Duodenal mucosa (tissue), 2 donors: ENCODE measurements around the gene GALNS.

ENCODE experiments used
- H3K27ac ChIP-seq: one replicate; pipeline ENCODE4 v1.7.0; 2013; ENCODE audit warnings: low read depth, low read length
- H3K27me3 ChIP-seq, 2 donors: one replicate each; pipeline ENCODE4 v1.7.0; 2013; ENCODE audit warnings: low read length in 2 of 2, control low read depth in 1 of 2; ENCODE audit not compliant: insufficient read depth in 2 of 2, control insufficient read depth in 1 of 2
- H3K36me3 ChIP-seq, 2 donors: one replicate each; pipeline ENCODE4 v1.7.0; 2013; ENCODE audit warnings: low read length in 2 of 2, control low read depth in 1 of 2; ENCODE audit not compliant: insufficient read depth in 2 of 2, control insufficient read depth in 1 of 2
- H3K4me1 ChIP-seq, 2 donors: one replicate each; pipeline ENCODE4 v1.7.0; 2013; ENCODE audit warnings: low read length in 2 of 2, control low read depth in 1 of 2; ENCODE audit not compliant: insufficient read depth in 2 of 2, control insufficient read depth in 1 of 2
- H3K4me3 ChIP-seq, 2 donors: one replicate each; pipeline ENCODE4 v1.7.0; 2013; ENCODE audit warnings: low read length in 2 of 2, low read depth in 1 of 2
- H3K9ac ChIP-seq, 2 donors: one replicate each; pipeline ENCODE4 v1.7.0; 2013; ENCODE audit warnings: low read length in 2 of 2, low read depth in 1 of 2
- H3K9me3 ChIP-seq, 2 donors: one replicate each; pipeline ENCODE4 v1.7.0; 2013; ENCODE audit warnings: low read length in 2 of 2, control low read depth in 1 of 2; ENCODE audit not compliant: control insufficient read depth in 1 of 2

The GALNS gene

DNA sequence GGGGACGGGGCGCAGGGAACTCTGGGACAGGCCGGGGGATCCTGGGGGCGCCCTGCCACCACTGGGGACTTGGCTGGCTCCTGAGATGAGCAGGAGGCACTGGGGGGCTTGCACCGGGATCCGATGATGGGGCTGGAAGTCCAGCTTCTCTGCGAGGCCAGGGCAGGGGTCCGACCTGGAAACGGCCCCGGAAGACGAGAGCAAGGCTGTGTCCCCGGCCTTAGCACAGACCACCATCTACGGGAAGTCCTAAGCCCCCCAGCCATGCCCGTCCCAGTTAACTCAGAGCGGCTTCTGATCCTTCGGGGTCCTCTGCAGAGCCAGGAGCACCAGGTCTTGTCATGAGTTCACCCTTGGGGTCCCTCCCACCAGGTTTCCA is 52.6 kb downstream of the GALNS start:
- H3K27me3 ChIP-seq = no peaks in the 10 kb centered on the region
- H3K9me3 ChIP-seq = no peaks in the 10 kb centered on the region
- H3K27ac ChIP-seq = no peak overlapping the region
- H3K4me3 ChIP-seq = peak overlapping the region in 1 of 2 donors; percentile 53
- H3K4me1 ChIP-seq = peaks cover 6 to 11% of the 10 kb centered on the region in 2 donors
- H3K36me3 ChIP-seq = peaks cover 2 to 19% of the 10 kb centered on the region in 2 donors
- H3K9ac ChIP-seq = peak overlapping the region in 1 of 2 donors; percentile 51

DNA sequence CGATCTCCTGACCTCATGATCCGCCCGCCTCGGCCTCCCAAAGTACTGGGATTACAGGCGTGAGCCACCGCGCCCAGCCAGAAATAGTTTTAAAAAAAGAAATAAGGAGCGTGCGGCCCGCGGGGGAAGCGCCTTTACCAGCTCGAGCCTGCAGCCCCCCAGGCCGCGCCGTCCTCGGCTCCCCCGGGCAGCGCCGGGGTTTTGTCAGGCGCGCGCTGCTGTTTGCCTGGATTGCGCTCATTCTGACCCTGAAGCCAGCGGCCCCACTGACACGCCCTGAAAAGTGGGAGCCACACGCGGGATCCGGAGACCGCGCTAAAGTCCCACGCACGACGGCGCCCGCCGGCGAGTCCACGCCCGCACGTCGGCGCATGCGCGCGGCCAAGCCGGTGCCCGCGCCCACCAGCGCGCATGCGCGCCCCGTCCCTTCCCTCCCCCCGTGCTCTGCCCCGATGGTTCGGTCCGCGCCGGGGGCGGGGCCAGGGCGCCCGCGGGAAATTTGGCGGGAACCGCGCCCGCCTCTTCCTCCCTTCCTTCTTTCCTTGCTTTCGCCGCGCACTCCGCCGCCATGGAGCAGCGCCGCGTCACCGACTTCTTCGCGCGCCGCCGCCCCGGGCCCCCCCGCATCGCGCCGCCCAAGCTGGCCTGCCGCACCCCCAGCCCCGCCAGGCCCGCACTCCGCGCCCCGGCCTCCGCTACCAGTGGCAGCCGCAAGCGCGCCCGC is 53.3 kb downstream of the GALNS start, which contains the start of gene CDT1:
CDT1 (plus strand) TSS at position 526 of the 724 bp plus-strand sequence; CDS start at position 569, 43 bp downstream.
- no peaks in the 10 kb centered on the region for H3K9me3 ChIP-seq
- peaks cover 6 to 11% of the 10 kb centered on the region in 2 donors for H3K4me1 ChIP-seq
- H3K27ac ChIP-seq = no peak within 1 kb of the TSS
- H3K36me3 ChIP-seq = peaks cover 0 to 16% of the 10 kb centered on the region in 2 donors
- H3K27me3 ChIP-seq = no peaks in the 10 kb centered on the region
- peak within 1 kb of the TSS; percentile 51 to 64 for H3K9ac ChIP-seq
- peak within 1 kb of the TSS; percentile 67 to 69 for H3K4me3 ChIP-seq

DNA sequence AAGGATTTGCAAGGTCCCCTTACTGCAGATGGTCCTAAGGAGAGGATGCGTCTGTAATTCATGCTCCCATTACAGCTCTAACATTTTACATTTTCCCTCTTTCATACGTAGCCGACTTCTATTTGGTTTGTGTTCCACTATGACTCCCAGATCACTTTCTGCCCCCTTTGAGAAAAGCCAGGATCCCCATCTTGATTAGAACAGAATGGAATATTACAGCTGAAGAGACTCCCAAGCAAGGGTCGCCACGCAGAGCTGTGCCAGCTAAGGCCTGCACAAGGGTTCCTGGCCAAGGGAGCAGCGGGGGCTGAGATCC is 56.5 kb downstream of the GALNS start:
- Histone ChIP-seq H3K4me3 (no peak overlapping the region), H3K9ac (no peak overlapping the region), H3K27ac (no peak overlapping the region), H3K36me3 (no peaks in the 10 kb centered on the region), H3K9me3 (no peaks in the 10 kb centered on the region), H3K4me1 (peaks cover 6 to 11% of the 10 kb centered on the region in 2 donors), H3K27me3 (no peaks in the 10 kb centered on the region)

DNA sequence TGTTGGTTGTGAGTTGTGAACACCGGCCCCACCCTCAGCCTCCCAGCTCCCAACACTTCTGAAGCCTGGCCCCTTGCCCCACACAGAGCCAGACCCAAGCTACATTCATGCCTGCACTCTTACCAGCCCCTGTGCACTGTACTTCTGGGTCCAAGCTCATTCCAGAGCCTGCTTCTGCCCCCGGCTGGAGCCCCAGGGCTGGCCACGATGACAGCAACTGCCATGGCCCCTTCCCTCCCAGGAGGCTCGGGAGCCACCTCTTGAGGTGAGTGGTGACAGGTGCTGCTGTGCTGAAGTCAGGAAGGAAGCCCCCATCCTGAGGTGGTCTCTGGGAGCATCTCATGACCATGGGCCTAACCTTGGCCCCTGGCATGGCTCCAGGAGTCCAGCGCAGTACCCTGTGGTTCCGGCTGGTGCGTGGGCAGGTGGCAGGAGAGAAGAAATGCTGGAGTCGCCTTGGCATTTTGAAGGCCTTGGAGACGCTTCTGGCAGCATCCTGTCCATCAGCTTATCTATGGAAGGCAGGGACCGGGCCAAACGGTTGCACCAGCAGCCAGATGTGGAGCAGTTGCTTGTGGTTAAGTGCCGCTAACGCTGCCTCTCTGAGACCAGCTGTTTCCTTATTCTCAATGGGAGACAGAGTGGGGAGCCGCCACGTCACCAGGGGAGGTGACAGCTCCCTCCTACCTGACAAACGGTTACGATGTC is 57.0 kb downstream of the GALNS start:
- H3K27me3 ChIP-seq = no peaks in the 10 kb centered on the region
- H3K27ac ChIP-seq = no peak overlapping the region
- H3K9ac ChIP-seq = no peak overlapping the region
- H3K4me3 ChIP-seq = no peak overlapping the region
- no peaks in the 10 kb centered on the region for H3K9me3 ChIP-seq
- H3K4me1 ChIP-seq = peaks cover 3 to 9% of the 10 kb centered on the region in 2 donors
- H3K36me3 ChIP-seq = no peaks in the 10 kb centered on the region

DNA sequence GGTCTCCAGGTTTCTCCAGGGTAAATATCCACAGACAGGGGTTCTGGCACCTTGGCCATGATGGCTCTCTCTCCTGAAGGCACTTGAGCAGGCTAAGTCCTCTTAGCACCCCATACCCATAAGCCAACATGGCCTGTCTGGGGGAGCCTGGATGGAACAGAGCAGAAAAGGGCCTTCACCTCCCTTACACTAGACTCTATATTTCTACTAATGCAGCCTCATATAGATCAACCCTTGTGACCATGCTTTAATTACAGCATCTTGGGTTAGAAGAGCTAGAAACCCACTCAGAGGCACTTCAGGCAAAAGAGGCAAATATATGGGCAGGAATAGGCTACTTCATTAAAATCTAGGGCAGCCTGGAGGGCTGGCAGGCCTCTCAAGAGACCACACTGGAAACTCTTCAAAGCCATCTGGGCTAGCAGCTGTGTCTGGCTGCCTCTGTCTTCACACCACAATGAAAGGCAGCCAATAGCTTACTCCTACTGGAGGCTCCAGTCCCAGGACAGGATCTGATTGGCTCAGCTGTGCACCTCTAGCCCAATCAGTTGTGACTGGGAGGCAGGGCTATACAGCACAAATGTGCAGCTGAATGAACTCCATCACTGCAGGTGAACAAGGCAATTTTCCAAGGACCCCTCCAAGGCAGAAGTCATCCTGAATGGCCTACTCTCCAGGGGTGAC is 57.8 kb downstream of the GALNS start:
- H3K27ac ChIP-seq = no peak overlapping the region
- no peaks in the 10 kb centered on the region for H3K9me3 ChIP-seq
- no peaks in the 10 kb centered on the region for H3K27me3 ChIP-seq
- H3K4me3 ChIP-seq = no peak overlapping the region
- H3K9ac ChIP-seq = no peak overlapping the region
- H3K4me1 ChIP-seq = peaks cover 0 to 2% of the 10 kb centered on the region in 2 donors
- no peaks in the 10 kb centered on the region for H3K36me3 ChIP-seq

DNA sequence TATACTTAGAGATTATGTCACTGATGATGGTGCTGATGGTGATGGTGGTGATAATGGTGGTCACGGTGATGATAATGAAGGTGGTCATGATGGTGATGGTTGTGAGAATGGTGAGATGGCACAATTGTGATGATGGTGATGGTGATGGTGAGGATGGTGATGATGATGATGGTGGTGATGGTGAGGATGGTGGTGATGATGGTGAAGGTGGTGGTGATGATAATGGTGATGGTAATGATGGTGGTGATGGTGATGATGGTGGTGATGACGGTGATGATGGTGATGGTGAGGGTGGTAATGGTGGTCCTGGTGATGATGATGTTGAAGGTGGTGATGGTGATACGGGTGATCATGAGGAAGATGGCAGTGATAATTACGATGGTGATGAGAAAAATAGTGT is 58.7 kb downstream of the GALNS start:
- no peak overlapping the region for H3K4me3 ChIP-seq
- peaks cover 4 to 8% of the 10 kb centered on the region in 2 donors for H3K4me1 ChIP-seq
- no peak overlapping the region for H3K9ac ChIP-seq
- H3K9me3 ChIP-seq = no peaks in the 10 kb centered on the region
- no peaks in the 10 kb centered on the region for H3K27me3 ChIP-seq
- no peak overlapping the region for H3K27ac ChIP-seq
- H3K36me3 ChIP-seq = no peaks in the 10 kb centered on the region

DNA sequence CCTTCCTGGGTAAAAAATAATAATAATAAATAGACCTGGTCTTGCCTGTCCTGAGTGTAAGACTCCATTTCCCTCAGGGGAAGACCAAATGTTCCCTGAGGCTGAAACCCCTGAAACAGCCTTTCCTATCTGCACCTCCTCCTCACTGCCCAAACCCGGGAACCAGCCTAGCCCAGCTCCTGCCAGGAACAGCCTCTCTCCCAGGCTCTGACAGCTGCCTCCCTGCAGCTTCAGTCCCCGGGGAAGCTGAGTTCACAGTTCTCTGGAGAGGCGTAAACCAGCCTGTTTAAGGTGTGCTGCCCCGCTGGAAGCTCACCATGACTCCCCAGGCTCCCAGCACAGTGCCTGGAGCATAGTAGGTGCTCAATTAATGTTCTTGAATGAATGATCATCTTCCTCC is 60.5 kb downstream of the GALNS start:
- H3K4me3 ChIP-seq = no peak overlapping the region
- peaks cover 8 to 17% of the 10 kb centered on the region in 2 donors for H3K4me1 ChIP-seq
- H3K9ac ChIP-seq = no peak overlapping the region
- H3K27me3 ChIP-seq = peaks cover 0 to 3% of the 10 kb centered on the region in 2 donors
- H3K36me3 ChIP-seq = no peaks in the 10 kb centered on the region
- no peaks in the 10 kb centered on the region for H3K9me3 ChIP-seq
- no peak overlapping the region for H3K27ac ChIP-seq

DNA sequence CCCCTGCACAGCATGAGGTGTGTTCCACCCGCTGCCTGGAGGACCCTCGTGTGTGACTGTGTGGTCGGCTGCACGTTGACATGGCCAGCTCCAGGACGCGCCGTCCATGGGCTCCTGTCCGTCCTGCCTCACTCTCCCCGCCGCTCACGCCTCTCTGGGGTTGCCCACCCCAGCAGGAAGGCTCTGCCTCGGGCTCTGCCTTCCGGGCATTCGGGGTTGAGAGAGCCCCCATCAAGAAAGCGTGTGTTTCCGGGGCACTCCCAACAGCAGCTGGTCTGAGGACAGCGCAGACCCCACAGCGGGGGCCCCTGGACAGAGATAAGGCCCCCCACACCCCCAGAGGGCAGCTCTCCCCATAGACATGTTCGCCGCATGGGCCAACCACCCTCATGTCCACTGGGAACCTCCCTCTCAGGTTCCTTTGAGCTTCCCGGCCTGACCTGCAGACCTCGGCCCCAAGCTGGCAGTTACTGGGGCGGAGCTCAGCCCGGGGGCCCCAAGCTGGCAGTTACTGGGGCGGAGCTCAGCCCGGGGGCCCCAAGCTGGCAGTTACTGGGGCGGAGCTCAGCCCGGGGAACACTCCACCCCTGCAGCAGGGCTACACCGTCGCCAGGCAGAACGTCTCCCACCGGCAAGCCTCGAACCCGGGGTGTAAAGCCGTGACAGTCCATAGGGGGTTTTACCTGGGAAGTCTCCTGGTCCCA is 63.3 kb downstream of the GALNS start:
- no peak overlapping the region for H3K27ac ChIP-seq
- H3K9me3 ChIP-seq = no peaks in the 10 kb centered on the region
- H3K9ac ChIP-seq = peak overlapping the region; percentile 18
- H3K27me3 ChIP-seq = peaks cover 0 to 3% of the 10 kb centered on the region in 2 donors
- no peaks in the 10 kb centered on the region for H3K36me3 ChIP-seq
- peaks cover 8 to 30% of the 10 kb centered on the region in 2 donors for H3K4me1 ChIP-seq
- H3K4me3 ChIP-seq = peak overlapping the region in 1 of 2 donors; percentile 29

DNA sequence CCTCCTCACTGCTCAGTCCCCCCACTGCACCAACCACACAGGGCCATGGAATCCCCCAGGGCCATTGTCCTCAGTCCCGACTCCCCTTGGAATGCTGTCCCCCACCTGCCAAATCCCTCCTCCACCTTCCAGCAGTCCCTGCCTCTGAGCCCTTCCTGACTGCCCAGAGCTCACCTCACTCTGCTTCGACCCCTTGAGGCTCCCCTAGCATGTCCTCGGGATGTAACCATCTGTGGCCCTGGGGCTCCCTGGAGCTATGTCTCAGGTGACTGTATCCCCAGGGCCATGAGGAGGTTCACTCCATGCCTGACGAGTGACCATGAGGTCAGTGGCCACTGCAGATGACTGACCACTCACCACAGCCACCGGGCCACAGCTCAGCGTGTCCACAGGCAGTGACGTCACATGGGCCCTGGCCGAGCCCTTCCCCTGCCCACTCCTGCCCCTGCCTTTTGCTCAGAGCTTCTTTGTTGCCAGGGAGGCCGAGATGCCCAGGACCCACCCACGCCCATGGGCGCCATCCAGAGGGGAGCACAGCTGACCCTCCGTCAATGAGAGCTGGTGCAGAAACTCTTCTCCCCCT is 64.0 kb downstream of the GALNS start:
- Histone ChIP-seq H3K36me3 (no peaks in the 10 kb centered on the region), H3K27ac (no peak overlapping the region), H3K9ac (peak overlapping the region in 1 of 2 donors; percentile 18), H3K4me1 (peaks cover 8 to 30% of the 10 kb centered on the region in 2 donors), H3K4me3 (no peak overlapping the region), H3K27me3 (peaks cover 0 to 3% of the 10 kb centered on the region in 2 donors), H3K9me3 (no peaks in the 10 kb centered on the region)
